AG04449 (cell line): ENCODE measurements around the gene MRPL53.
"Not testable (repeated sequence)": the region's sequence is repeated elsewhere in the genome, so short reads cannot be mapped to it uniquely, and the experiment has no call there.

ENCODE experiments used
- CTCF ChIA-PET: fragments of 350-600 bp; formaldehyde crosslinking; extraction: SDS; loops from one replicate; lab custom pipeline; 2021; ENCODE audit warnings: antibody characterized with exemption; lab: Yijun Ruan, JAX
- POLR2A ChIA-PET: fragments of 400-600, 350-600 bp; formaldehyde crosslinking; extraction: SDS; loops from one replicate; lab custom pipeline; 2020; ENCODE audit warnings: antibody characterized with exemption, inconsistent platforms; lab: Yijun Ruan, JAX
- DNase-seq: peaks from one replicate; pipeline ENCODE4 v3.0.0-alpha.2; 2010; ENCODE audit warnings: low read depth, low spot score
- H3K4me3 ChIP-seq: 2 replicates; pipeline ENCODE4 v1.5.1; 2011; ENCODE audit warnings: low read depth, mild to moderate bottlenecking, control low read depth, low read length
- TF ChIP-seq, protein P1 (sequence below): IDR thresholded peaks from one replicate; pipeline ENCODE4 v1.5.1; 2011; ENCODE audit warnings: mild to moderate bottlenecking, moderate library complexity, low read length, control low read depth, inconsistent platforms; ENCODE audit not compliant: insufficient read depth; ENCODE audit errors: missing control alignments

Gene MRPL53

DNA sequence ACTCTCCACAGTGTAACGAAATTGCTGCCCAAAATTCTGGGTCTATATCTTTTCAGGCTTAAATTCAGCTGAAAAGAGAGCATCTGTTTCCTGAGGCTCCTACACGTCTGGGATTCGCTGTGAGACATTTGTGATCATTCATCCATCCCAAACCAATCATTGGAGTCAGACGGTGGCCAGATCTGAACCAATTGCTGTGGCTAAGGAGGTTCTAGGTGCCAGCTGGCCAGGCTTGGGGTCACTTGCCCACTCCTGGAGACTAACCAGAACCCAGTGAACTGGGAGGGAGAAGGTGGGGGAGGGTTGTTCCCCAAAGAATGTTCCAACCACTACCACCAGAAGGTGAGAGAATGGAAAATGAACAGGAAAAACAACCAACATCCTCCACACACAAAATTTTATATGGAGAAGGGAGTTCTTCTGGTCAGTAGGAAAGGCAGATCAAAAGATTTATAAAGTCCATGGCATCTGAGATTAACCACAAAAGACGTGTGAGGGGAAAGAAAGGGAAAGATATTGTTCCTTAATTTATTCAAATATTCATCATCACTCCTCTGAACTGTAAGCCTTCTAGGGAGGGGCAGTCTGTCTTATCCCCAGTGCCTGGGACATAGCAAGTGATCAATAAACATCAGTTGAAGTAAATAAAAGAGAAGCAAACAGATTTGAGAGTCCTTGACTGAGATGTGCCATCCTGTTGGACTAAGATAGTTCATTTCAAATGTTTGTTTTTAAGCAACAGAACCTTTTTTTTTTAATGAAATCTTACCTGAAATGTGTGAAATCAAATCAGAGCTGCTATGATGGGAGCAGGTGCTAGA lies 27.8 kb downstream of the MRPL53 start:
- TF ChIP-seq, protein P1, sequence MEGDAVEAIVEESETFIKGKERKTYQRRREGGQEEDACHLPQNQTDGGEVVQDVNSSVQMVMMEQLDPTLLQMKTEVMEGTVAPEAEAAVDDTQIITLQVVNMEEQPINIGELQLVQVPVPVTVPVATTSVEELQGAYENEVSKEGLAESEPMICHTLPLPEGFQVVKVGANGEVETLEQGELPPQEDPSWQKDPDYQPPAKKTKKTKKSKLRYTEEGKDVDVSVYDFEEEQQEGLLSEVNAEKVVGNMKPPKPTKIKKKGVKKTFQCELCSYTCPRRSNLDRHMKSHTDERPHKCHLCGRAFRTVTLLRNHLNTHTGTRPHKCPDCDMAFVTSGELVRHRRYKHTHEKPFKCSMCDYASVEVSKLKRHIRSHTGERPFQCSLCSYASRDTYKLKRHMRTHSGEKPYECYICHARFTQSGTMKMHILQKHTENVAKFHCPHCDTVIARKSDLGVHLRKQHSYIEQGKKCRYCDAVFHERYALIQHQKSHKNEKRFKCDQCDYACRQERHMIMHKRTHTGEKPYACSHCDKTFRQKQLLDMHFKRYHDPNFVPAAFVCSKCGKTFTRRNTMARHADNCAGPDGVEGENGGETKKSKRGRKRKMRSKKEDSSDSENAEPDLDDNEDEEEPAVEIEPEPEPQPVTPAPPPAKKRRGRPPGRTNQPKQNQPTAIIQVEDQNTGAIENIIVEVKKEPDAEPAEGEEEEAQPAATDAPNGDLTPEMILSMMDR = no peak
- ChIA-PET CTCF (interaction anchor here (1.0 to 2.4 kb wide), 2 partner anchors 10 to 53 kb away, joined by 3 to 10 read pairs; no protein-coding TSS in a partner anchor), POLR2A (interaction anchor here (1.3 kb wide), 1 partner anchor 14 kb away, joined by 4 read pairs; the partner anchor contains the start of gene WBP1)
- no peak overlapping the region for H3K4me3 ChIP-seq
- no peak for DNase-seq

- DNase-seq, POLR2A ChIA-PET, H3K4me3 ChIP-seq: not testable (repeated sequence)
- CTCF ChIA-PET = interaction anchor here (1.2 to 1.5 kb wide), 4 partner anchors 12 to 53 kb away, joined by 3 to 4 read pairs (median 4); partner anchors contain the start of gene INO80B
These were observed 29.8 kb downstream of the MRPL53 start for GRCh38 chr2:74442483-74443297.

DNA sequence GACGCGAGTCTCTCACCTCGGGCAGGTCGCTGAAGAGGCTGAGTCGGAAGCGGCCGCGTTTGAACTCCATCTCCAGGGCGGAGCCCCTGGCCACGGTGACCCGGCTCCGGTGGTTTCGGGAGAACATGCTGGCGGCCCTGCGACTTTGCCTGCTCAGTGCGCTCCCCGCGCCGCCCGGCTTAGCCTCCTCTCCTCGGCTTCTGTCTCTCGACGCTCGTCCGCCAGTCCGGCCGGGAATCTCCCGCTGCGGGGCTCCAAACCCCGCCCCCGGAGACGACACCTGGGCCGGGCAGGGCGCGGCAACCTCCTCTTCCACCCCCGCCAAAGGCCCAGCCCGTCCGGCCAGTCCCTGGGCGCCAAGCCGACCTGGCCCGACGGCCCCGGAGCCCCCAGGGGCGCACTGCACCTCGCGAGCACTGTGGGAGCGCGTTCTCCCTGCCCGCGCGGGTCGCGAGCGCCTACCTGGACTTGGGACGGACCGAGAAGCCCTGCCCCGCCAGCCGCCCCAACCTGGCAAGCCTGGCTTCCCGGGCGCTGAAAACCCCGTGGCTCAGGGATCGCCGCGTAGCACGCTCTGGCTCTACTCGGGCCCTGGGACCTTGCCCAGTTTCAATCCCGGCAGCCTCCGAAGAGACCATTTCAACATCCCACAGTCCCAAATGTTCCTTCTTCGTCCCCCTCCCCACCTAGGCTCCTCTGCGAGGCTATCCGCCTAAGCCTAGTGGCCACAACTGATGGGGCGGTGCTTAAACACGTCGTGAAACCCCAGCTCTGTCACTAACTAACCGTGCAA lies 30.6 kb downstream of the MRPL53 start, which contains the start of gene RTKN:
RTKN (minus strand) TSS at position 248 of the 793 bp plus-strand sequence; CDS start at position 127, 121 bp downstream.
- ChIA-PET POLR2A (no interaction called here), CTCF (interaction anchor here (1.2 to 2.2 kb wide), 4 partner anchors 13 to 53 kb away, joined by 3 to 6 read pairs (median 4); partner anchors contain the start of gene INO80B)
- peak within 1 kb of the TSS; percentile 71 for H3K4me3 ChIP-seq
- no peak for DNase-seq
- TF ChIP-seq, protein P1 = no peak

- no peak for DNase-seq
- no peak overlapping the region for H3K4me3 ChIP-seq
- CTCF ChIA-PET = interaction anchor here (1.2 to 2.7 kb wide), 4 partner anchors 10 to 106 kb away, joined by 6 to 16 read pairs (median 8); partner anchors contain the start of gene INO80B
- POLR2A ChIA-PET = no interaction called here
- TF ChIP-seq, protein P1 = no peak
These were observed 31.2 kb downstream of the MRPL53 start for GRCh38 chr2:74441170-74441689.

GRCh38 chr2:74440378-74441169 lies 31.9 kb downstream of the MRPL53 start:
- CTCF ChIA-PET = interaction anchor here (1.1 to 2.7 kb wide), 9 partner anchors 10 to 106 kb away, joined by 3 to 16 read pairs (median 7); partner anchors contain the start of genes CCDC142, INO80B and TTC31
- TF ChIP-seq, protein P1 = peak; percentile 49
- no peak for DNase-seq
- peak overlapping the region; percentile 71 for H3K4me3 ChIP-seq
- POLR2A ChIA-PET = interaction anchor here (0.6 to 1.1 kb wide), 5 partner anchors 13 to 35 kb away, joined by 3 to 8 read pairs (median 3); partner anchors contain the start of genes INO80B and WBP1
